MM.1S (cell line): Measurements from ENCODE around the gene ATIC.

Experiments
- DNase-seq: peaks from one replicate; pipeline ENCODE4 v3.0.0-alpha.2; 2015
- H2AFZ ChIP-seq: fragments of 300-600 bp; sonication (generic); 2 replicates; pipeline ENCODE4 v1.6.0; 2016; ENCODE audit warnings: antibody characterized with exemption, low read length
- H3F3A ChIP-seq: fragments of 300-600 bp; sonication (generic); 2 replicates; pipeline ENCODE4 v1.6.1; 2016; ENCODE audit warnings: mild to moderate bottlenecking, antibody characterized with exemption, low read length, moderate library complexity, mixed read lengths; ENCODE audit not compliant: insufficient read depth
- H3K27ac ChIP-seq: fragments of 300-600 bp; sonication (generic); 2 replicates; pipeline ENCODE4 v1.5.1; 2016; ENCODE audit warnings: mild to moderate bottlenecking, low read length
- H3K27me3 ChIP-seq: fragments of 300-600 bp; sonication (generic); replicated peaks from 2 replicates; pipeline ENCODE4 v1.6.0; 2016; ENCODE audit warnings: low read length; ENCODE audit not compliant: insufficient read depth
- H3K36me3 ChIP-seq: fragments of 300-600 bp; sonication (generic); replicated peaks from 2 replicates; pipeline ENCODE4 v1.6.1; 2016; ENCODE audit warnings: mild to moderate bottlenecking, low read length, mixed read lengths; ENCODE audit not compliant: insufficient read depth
- H3K4me1 ChIP-seq: fragments of 300-600 bp; sonication (generic); 2 replicates; pipeline ENCODE4 v1.6.1; 2016; ENCODE audit warnings: low read length, mixed read lengths
- H3K4me2 ChIP-seq: fragments of 300-600 bp; sonication (generic); 2 replicates; pipeline ENCODE4 v1.6.0; 2016; ENCODE audit warnings: low read depth, low read length
- H3K4me3 ChIP-seq: fragments of 300-600 bp; sonication (generic); 2 replicates; pipeline ENCODE4 v1.5.1; 2016; ENCODE audit warnings: low read length, mixed read lengths
- H3K79me2 ChIP-seq: fragments of 300-600 bp; sonication (generic); 2 replicates; pipeline ENCODE4 v1.6.1; 2016; ENCODE audit warnings: mixed run types, low read length, mixed read lengths
- H3K9ac ChIP-seq: fragments of 300-600 bp; sonication (generic); 2 replicates; pipeline ENCODE4 v1.6.1; 2016; ENCODE audit warnings: low read length, mixed read lengths
- H3K9me2 ChIP-seq: fragments of 300-600 bp; sonication (generic); replicated peaks from 2 replicates; pipeline ENCODE4 v1.6.1; 2016; ENCODE audit warnings: mild to moderate bottlenecking, low read length, mixed read lengths; ENCODE audit not compliant: insufficient read depth
- H3K9me3 ChIP-seq: fragments of 300-600 bp; sonication (generic); replicated peaks from 2 replicates; pipeline ENCODE4 v1.6.1; 2016; ENCODE audit warnings: mild to moderate bottlenecking, low read length, mixed read lengths; ENCODE audit not compliant: insufficient read depth
- H4K20me1 ChIP-seq: fragments of 300-600 bp; sonication (generic); 2 replicates; pipeline ENCODE4 v1.6.1; 2016; ENCODE audit warnings: mild to moderate bottlenecking, low read length, moderate library complexity, mixed read lengths; ENCODE audit not compliant: insufficient read depth
- CTCF ChIP-seq: fragments of 300-600 bp; sonication (generic); IDR thresholded peaks from 2 replicates; pipeline ENCODE4 v1.5.1; 2016; ENCODE audit warnings: antibody characterized with exemption, low read length, mixed read lengths
- EZH2 ChIP-seq: fragments of 300-600 bp; sonication (generic); optimal IDR thresholded peaks from 2 replicates; pipeline ENCODE3; 2017; ENCODE audit warnings: low read depth, mild to moderate bottlenecking, antibody characterized with exemption, low read length, mixed read lengths
- EZH2phosphoT487 ChIP-seq: fragments of 300-600 bp; sonication (generic); IDR thresholded peaks from 2 replicates; pipeline ENCODE4 v1.6.1; 2018; ENCODE audit warnings: antibody characterized with exemption, low read length

The ATIC gene

GRCh38 chr2:215314896-215315295 is 3.0 kb downstream of the ATIC start:
- DNase-seq = no peak
- H3K9ac ChIP-seq = no peak overlapping the region
- H3F3A ChIP-seq = no peaks in the 10 kb centered on the region
- H3K4me1 ChIP-seq = peaks cover 5% of the 10 kb centered on the region
- H3K9me3 ChIP-seq = no peaks in the 10 kb centered on the region
- no peaks in the 10 kb centered on the region for H3K27me3 ChIP-seq
- H3K4me3 ChIP-seq = no peak overlapping the region
- H3K79me2 ChIP-seq = peaks cover 61% of the 10 kb centered on the region
- H2AFZ ChIP-seq = no peak overlapping the region
- H3K36me3 ChIP-seq = peaks cover 7% of the 10 kb centered on the region
- H3K4me2 ChIP-seq = no peak overlapping the region
- no peaks in the 10 kb centered on the region for H4K20me1 ChIP-seq
- TF ChIP-seq EZH2phosphoT487 = no peak
- TF ChIP-seq CTCF = no peak
- no peak for TF ChIP-seq EZH2
- no peaks in the 10 kb centered on the region for H3K9me2 ChIP-seq
- no peak overlapping the region for H3K27ac ChIP-seq

GRCh38 chr2:215315301-215315700 is 3.4 kb downstream of the ATIC start:
- H3K9me2 ChIP-seq = no peaks in the 10 kb centered on the region
- no peaks in the 10 kb centered on the region for H3F3A ChIP-seq
- TF ChIP-seq EZH2 = no peak
- TF ChIP-seq EZH2phosphoT487 = no peak
- TF ChIP-seq CTCF = no peak
- no peak overlapping the region for H3K4me2 ChIP-seq
- H2AFZ ChIP-seq = no peak overlapping the region
- H3K36me3 ChIP-seq = peaks cover 8% of the 10 kb centered on the region
- H3K79me2 ChIP-seq = peaks cover 64% of the 10 kb centered on the region
- no peak overlapping the region for H3K27ac ChIP-seq
- no peaks in the 10 kb centered on the region for H3K27me3 ChIP-seq
- peaks cover 5% of the 10 kb centered on the region for H3K4me1 ChIP-seq
- H4K20me1 ChIP-seq = no peaks in the 10 kb centered on the region
- H3K4me3 ChIP-seq = no peak overlapping the region
- no peak overlapping the region for H3K9ac ChIP-seq
- no peak for DNase-seq
- no peaks in the 10 kb centered on the region for H3K9me3 ChIP-seq

- Histone ChIP-seq H3K27me3 (no peaks in the 10 kb centered on the region), H3K79me2 (peaks cover 71% of the 10 kb centered on the region), H3F3A (no peaks in the 10 kb centered on the region), H3K36me3 (peaks cover 13% of the 10 kb centered on the region), H2AFZ (no peak overlapping the region), H4K20me1 (no peaks in the 10 kb centered on the region), H3K4me2 (no peak overlapping the region), H3K27ac (no peak overlapping the region), H3K9me3 (no peaks in the 10 kb centered on the region), H3K4me1 (peaks cover 5% of the 10 kb centered on the region), H3K4me3 (no peak overlapping the region), H3K9me2 (no peaks in the 10 kb centered on the region), H3K9ac (no peak overlapping the region)
- TF ChIP-seq EZH2 = no peak
- TF ChIP-seq EZH2phosphoT487 = no peak
- TF ChIP-seq CTCF = no peak
- DNase-seq = no peak
These were observed 4.5 kb downstream of the ATIC start for GRCh38 chr2:215316336-215316735.
